T-helper 1 cell (primary cell): Measurements from ENCODE around the gene ASB8.

Source experiments
- DNase-seq, 5 donors: peaks; one replicate each; pipeline ENCODE4 v3.0.0-alpha.2; 2012 to 2020

Gene ASB8

GRCh38 chr12:48104531-48104930, 52.8 kb downstream of the ASB8 start:
- DNase-seq, result no peak
